Trophoblast cell (in vitro differentiated cells and primary cell): ENCODE results near the gene LPP.

Experiments used
- DNase-seq, 2 donors: peaks; one replicate each; pipeline ENCODE4 v3.0.0-alpha.2; 2016
- H2AFZ ChIP-seq: 2 replicates; pipeline ENCODE4 v1.6.1; 2013; ENCODE audit warnings: low read length, moderate library complexity, mild to moderate bottlenecking; ENCODE audit not compliant: insufficient read depth, poor library complexity
- H2AK5ac ChIP-seq: 2 replicates; pipeline ENCODE4 v1.6.1; 2013; ENCODE audit warnings: mild to moderate bottlenecking, low read length
- H2BK120ac ChIP-seq: 2 replicates; pipeline ENCODE4 v1.6.1; 2013; ENCODE audit warnings: low read length, mild to moderate bottlenecking, moderate library complexity; ENCODE audit not compliant: insufficient read depth, poor library complexity
- H2BK12ac ChIP-seq: 2 replicates; pipeline ENCODE4 v1.6.1; 2013; ENCODE audit warnings: mild to moderate bottlenecking, low read length, moderate library complexity
- H2BK5ac ChIP-seq: 2 replicates; pipeline ENCODE4 v1.6.1; 2013; ENCODE audit warnings: low read length, low read depth, moderate library complexity, mild to moderate bottlenecking; ENCODE audit not compliant: poor library complexity
- H3K14ac ChIP-seq: 2 replicates; pipeline ENCODE4 v1.6.1; 2013; ENCODE audit warnings: mild to moderate bottlenecking, low read length
- H3K18ac ChIP-seq: 2 replicates; pipeline ENCODE4 v1.6.1; 2013; ENCODE audit warnings: mild to moderate bottlenecking, low read length
- H3K23ac ChIP-seq: 2 replicates; pipeline ENCODE4 v1.6.1; 2013; ENCODE audit warnings: low read length
- H3K27ac ChIP-seq: 2 replicates; pipeline ENCODE4 v1.5.1; 2013; ENCODE audit warnings: low read depth, mild to moderate bottlenecking, inconsistent platforms, low read length, moderate library complexity
- H3K27me3 ChIP-seq: 2 replicates; pipeline ENCODE4 v1.6.1; 2013; ENCODE audit warnings: inconsistent platforms, mild to moderate bottlenecking, low read length, moderate library complexity; ENCODE audit not compliant: insufficient read depth
- H3K36me3 ChIP-seq, 2 experiments: 1 replicate in 1 of 2; 2 replicates in 1 of 2; pipeline ENCODE4 v1.6.1; 2013; ENCODE audit warnings: low read length in 2 of 2, mild to moderate bottlenecking in 2 of 2, moderate library complexity in 1 of 2; ENCODE audit not compliant: insufficient read depth in 2 of 2, control insufficient read depth in 1 of 2
- H3K4ac ChIP-seq: 2 replicates; pipeline ENCODE4 v1.6.1; 2013; ENCODE audit warnings: low read depth, mild to moderate bottlenecking, low read length, moderate library complexity
- H3K4me1 ChIP-seq, 2 experiments: 1 replicate in 1 of 2; 2 replicates in 1 of 2; pipeline ENCODE4 v1.6.1; 2013; ENCODE audit warnings: low read length in 2 of 2, mild to moderate bottlenecking in 2 of 2, moderate library complexity in 1 of 2; ENCODE audit not compliant: insufficient read depth in 2 of 2, control insufficient read depth in 1 of 2
- H3K4me2 ChIP-seq: 2 replicates; pipeline ENCODE4 v1.6.1; 2013; ENCODE audit warnings: inconsistent platforms, mild to moderate bottlenecking, low read length, moderate library complexity
- H3K4me3 ChIP-seq: 2 replicates; pipeline ENCODE4 v1.5.1; 2013; ENCODE audit warnings: mild to moderate bottlenecking, low read depth, low read length, inconsistent platforms
- H3K79me1 ChIP-seq: one replicate; pipeline ENCODE4 v1.6.1; 2013; ENCODE audit warnings: low read length
- H3K79me2 ChIP-seq: 2 replicates; pipeline ENCODE4 v1.6.1; 2013; ENCODE audit warnings: low read length, mild to moderate bottlenecking; ENCODE audit not compliant: control insufficient read depth, insufficient read depth, poor library complexity
- H3K9ac ChIP-seq: 2 replicates; pipeline ENCODE4 v1.6.1; 2013; ENCODE audit warnings: mild to moderate bottlenecking, low read length
- H3K9me3 ChIP-seq: 2 replicates; pipeline ENCODE4 v1.6.1; 2013; ENCODE audit warnings: low read depth, mild to moderate bottlenecking, control low read depth, inconsistent platforms, low read length; ENCODE audit not compliant: insufficient read depth
- H4K12ac ChIP-seq: 2 replicates; pipeline ENCODE4 v1.6.1; 2013; ENCODE audit warnings: low read depth, mild to moderate bottlenecking, low read length, moderate library complexity
- H4K8ac ChIP-seq: 2 replicates; pipeline ENCODE4 v1.6.1; 2013; ENCODE audit warnings: low read depth, mild to moderate bottlenecking, low read length, moderate library complexity
- H4K91ac ChIP-seq: one replicate; pipeline ENCODE4 v1.6.1; 2013; ENCODE audit warnings: low read depth, mild to moderate bottlenecking, low read length, moderate library complexity
- WGBS: extraction: QIAGEN DNeasy Blood & Tissue Kit; methylation state at CpG from one replicate; pipeline ENCODE4 v1.1.7; 2013; ENCODE audit warnings: missing lambda C conversion rate; ENCODE audit not compliant: insufficient read length, insufficient coverage; ENCODE audit errors: extremely low coverage; 5-methylcytosine and 5-hydroxymethylcytosine counted together

The LPP gene

DNA sequence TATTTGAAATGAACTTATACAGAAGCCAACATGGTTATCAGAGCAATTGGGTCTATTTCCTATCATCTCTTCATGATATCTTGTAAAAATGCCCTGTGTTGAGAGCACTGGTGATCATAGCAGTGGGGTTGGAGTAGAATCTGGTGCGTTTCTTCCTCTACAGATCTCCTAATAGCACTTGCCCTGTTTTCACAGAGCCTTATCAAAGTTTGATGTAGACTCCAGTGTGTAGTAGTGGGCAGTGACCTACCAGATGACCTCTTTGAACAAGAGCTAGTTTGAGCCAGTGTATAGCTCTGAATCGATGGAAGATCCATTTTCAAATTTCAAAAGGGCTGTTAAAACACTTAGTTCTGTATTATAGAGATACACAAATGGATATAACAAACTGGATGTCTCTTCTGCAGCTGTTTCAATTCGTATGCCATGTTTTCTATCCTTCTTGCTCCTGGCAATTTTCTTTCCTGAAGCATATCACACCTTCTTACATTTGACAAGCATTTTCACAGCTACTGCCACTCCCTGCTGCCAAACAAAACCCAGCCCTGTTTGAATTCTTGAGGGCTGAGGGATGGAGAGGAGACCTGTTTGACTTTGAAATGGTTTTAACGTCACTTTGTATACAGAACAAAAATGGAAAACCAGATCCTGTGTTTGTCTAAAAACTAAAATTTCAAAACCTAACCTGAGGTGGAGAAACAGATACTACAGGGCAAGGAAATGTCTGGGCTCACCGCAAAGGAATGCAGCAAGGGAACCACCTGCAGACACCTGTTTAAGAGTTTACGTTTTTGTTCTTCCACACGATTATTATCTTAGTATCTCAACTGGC lies 663.4 kb downstream of the LPP start:
- Histone ChIP-seq H3K4ac (no peak overlapping the region), H2BK12ac (no peak overlapping the region), H2BK5ac (no peak overlapping the region), H4K12ac (no peak overlapping the region), H2AK5ac (no peak overlapping the region), H3K14ac (no peak overlapping the region), H3K4me2 (no peak overlapping the region), H4K91ac (no peak overlapping the region), H3K27ac (no peak overlapping the region), H3K79me2 (no peaks in the 10 kb centered on the region), H3K36me3 (no peaks in the 10 kb centered on the region), H3K18ac (no peak overlapping the region), H3K9me3 (no peaks in the 10 kb centered on the region), H3K9ac (no peak overlapping the region), H3K4me3 (no peak overlapping the region), H4K8ac (no peak overlapping the region), H3K4me1 (peaks cover 0 to 4% of the 10 kb centered on the region in 2 experiments), H3K23ac (no peak overlapping the region), H3K27me3 (no peaks in the 10 kb centered on the region), H3K79me1 (no peaks in the 10 kb centered on the region), H2BK120ac (no peak overlapping the region), H2AFZ (no peak overlapping the region)
- no CpG with 5 or more reads among the region's 7 CpGs for WGBS
- peak; percentile 66 to 67 for DNase-seq

- no CpG with 5 or more reads among the region's 3 CpGs for WGBS
- no peak overlapping the region for H3K23ac ChIP-seq
- no peak for DNase-seq
Measured at GRCh38 chr3:188817935-188818269, 663.9 kb downstream of the LPP start.

DNA sequence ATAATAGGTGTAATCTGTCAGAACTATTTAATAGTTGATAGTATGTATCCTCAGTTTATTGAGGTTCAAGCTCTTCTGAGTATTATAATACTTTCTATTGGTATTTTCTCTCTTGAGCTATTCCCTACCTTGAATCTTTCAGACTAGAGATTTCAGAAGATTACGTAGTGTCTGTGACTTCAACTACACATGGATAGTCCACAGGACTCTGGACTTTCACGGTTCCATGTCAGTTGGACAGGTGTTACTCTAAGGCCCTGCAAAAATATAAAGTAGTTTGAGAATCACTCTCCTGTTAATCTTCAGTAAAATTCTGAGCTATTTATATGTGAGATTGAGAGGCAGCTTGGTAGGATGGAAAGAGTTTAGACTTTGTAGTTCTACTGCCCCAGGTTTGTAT lies 664.3 kb downstream of the LPP start:
- Histone ChIP-seq H2AK5ac (no peak overlapping the region), H4K8ac (no peak overlapping the region), H3K18ac (no peak overlapping the region), H2BK120ac (no peak overlapping the region), H3K9ac (no peak overlapping the region), H2BK12ac (no peak overlapping the region), H3K4me1 (peaks cover 0 to 4% of the 10 kb centered on the region in 2 experiments), H3K4ac (no peak overlapping the region), H3K27me3 (no peaks in the 10 kb centered on the region), H3K36me3 (no peaks in the 10 kb centered on the region), H3K4me3 (no peak overlapping the region), H3K79me2 (no peaks in the 10 kb centered on the region), H3K4me2 (no peak overlapping the region), H2BK5ac (no peak overlapping the region), H3K14ac (no peak overlapping the region), H4K91ac (no peak overlapping the region), H3K9me3 (no peaks in the 10 kb centered on the region), H3K79me1 (no peaks in the 10 kb centered on the region), H3K23ac (no peak overlapping the region), H2AFZ (no peak overlapping the region), H4K12ac (no peak overlapping the region), H3K27ac (no peak overlapping the region)
- WGBS = no CpG with 5 or more reads among the region's 2 CpGs
- DNase-seq = no peak

More at GRCh38 chr3:188817935-188818269, 663.9 kb downstream of the LPP start:
- H3K27me3 ChIP-seq = no peaks in the 10 kb centered on the region
- no peak overlapping the region for H4K91ac ChIP-seq
- H4K12ac ChIP-seq = no peak overlapping the region
- no peak overlapping the region for H3K27ac ChIP-seq
- no peak overlapping the region for H2BK12ac ChIP-seq
- no peaks in the 10 kb centered on the region for H3K36me3 ChIP-seq
- H2BK120ac ChIP-seq = no peak overlapping the region
- H3K4me1 ChIP-seq = peaks cover 0 to 4% of the 10 kb centered on the region in 2 experiments
- no peak overlapping the region for H2AK5ac ChIP-seq
- H3K9me3 ChIP-seq = no peaks in the 10 kb centered on the region
- H3K14ac ChIP-seq = no peak overlapping the region
- no peak overlapping the region for H3K18ac ChIP-seq
- no peaks in the 10 kb centered on the region for H3K79me2 ChIP-seq
- no peak overlapping the region for H3K4ac ChIP-seq
- H3K79me1 ChIP-seq = no peaks in the 10 kb centered on the region
- no peak overlapping the region for H2AFZ ChIP-seq
- no peak overlapping the region for H3K4me3 ChIP-seq
- no peak overlapping the region for H2BK5ac ChIP-seq
- H4K8ac ChIP-seq = no peak overlapping the region
- H3K4me2 ChIP-seq = no peak overlapping the region
- H3K9ac ChIP-seq = no peak overlapping the region

GRCh38 chr3:188819939-188820338 lies 666.0 kb downstream of the LPP start:
- no peak overlapping the region for H2AK5ac ChIP-seq
- H3K79me2 ChIP-seq = no peaks in the 10 kb centered on the region
- H3K4ac ChIP-seq = no peak overlapping the region
- no peak overlapping the region for H3K9ac ChIP-seq
- H3K27ac ChIP-seq = no peak overlapping the region
- H2BK5ac ChIP-seq = no peak overlapping the region
- DNase-seq = peak in 1 of 2 donors; percentile 19
- no peak overlapping the region for H3K14ac ChIP-seq
- H3K27me3 ChIP-seq = no peaks in the 10 kb centered on the region
- no peak overlapping the region for H2BK120ac ChIP-seq
- H3K4me3 ChIP-seq = no peak overlapping the region
- no peaks in the 10 kb centered on the region for H3K36me3 ChIP-seq
- no peak overlapping the region for H2AFZ ChIP-seq
- H4K12ac ChIP-seq = no peak overlapping the region
- no peak overlapping the region for H2BK12ac ChIP-seq
- no peak overlapping the region for H3K23ac ChIP-seq
- no peak overlapping the region for H3K4me2 ChIP-seq
- no peak overlapping the region for H3K18ac ChIP-seq
- H3K9me3 ChIP-seq = no peaks in the 10 kb centered on the region
- H4K8ac ChIP-seq = no peak overlapping the region
- H3K79me1 ChIP-seq = no peaks in the 10 kb centered on the region
- H4K91ac ChIP-seq = no peak overlapping the region
- H3K4me1 ChIP-seq = peaks cover 0 to 4% of the 10 kb centered on the region in 2 experiments
- no CpG with 5 or more reads among the region's 1 CpG for WGBS
